HG03064 (cell line): ENCODE data around the gene RBM42.
"Not testable (repeated sequence)": the region's sequence is repeated elsewhere in the genome, so short reads cannot be mapped to it uniquely, and the experiment has no call there.

ENCODE experiments used
- ATAC-seq: cut with Tn5 transposase; IDR thresholded peaks from one replicate; pipeline ENCODE4 v1.9.1; 2021; ENCODE audit warnings: low read depth; ENCODE audit not compliant: unreplicated experiment

Gene RBM42, protein sequence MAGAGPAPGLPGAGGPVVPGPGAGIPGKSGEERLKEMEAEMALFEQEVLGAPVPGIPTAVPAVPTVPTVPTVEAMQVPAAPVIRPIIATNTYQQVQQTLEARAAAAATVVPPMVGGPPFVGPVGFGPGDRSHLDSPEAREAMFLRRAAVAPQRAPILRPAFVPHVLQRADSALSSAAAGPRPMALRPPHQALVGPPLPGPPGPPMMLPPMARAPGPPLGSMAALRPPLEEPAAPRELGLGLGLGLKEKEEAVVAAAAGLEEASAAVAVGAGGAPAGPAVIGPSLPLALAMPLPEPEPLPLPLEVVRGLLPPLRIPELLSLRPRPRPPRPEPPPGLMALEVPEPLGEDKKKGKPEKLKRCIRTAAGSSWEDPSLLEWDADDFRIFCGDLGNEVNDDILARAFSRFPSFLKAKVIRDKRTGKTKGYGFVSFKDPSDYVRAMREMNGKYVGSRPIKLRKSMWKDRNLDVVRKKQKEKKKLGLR

DNA sequence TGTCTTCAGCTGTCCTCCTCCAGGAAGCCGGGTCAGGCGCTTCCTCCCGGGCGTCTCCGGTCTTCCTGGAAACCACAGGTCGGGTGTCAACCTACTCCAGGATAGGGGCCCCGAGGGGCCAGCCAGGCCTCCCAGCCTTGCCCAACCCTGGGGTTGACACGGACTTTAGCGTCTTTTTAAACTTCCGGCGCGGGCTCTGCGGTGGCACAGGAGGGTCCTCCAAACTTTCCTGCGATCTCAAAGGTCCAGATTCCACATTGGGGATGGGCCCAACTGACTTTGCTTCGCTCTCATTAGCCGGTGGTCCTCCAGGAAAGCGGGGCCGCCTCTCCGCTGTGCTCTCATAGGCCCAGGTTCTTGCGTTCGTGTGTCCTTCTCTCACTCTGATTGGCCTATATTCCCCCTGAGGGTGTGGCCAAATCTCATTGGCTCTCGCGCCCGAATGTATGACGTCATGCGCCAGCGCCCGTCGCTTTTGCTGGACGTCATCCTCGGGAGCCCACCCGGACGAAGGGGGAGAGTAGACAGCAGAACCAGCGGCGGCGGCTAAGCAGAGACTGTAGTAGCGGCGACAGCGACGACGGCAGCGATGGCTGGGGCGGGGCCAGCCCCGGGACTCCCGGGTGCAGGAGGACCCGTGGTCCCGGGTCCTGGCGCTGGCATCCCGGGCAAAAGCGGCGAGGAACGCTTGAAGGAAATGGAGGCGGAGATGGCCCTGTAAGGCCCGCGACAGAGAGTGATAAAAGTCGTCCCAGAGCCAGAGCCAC is at the start of gene RBM42:
Gene RBM42, plus strand, starts transcription at position 472 of the 767 bp plus-strand sequence. Its CDS starts 118 bp downstream, at position 590.
- peak; percentile 82 for ATAC-seq

DNA sequence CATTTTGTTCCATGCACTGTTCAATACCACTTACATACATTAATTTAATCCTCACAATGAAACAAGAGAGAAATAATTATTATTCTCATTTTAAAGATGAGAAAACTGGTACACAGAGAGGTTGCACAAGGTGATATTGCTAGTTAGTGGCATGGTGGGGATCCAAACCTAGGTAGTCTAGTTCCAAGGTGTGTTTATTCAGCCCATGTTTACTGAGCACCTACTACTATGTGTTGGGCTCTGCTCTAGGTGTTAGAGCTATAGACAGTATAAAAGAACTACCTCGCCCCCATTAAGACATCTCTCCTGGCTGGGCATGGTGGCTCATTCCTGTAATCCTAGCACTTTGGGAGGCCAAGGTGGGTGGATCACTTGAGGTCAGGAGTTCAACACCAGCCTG is 46.1 kb upstream of the RBM42 start:
- no peak for ATAC-seq

DNA sequence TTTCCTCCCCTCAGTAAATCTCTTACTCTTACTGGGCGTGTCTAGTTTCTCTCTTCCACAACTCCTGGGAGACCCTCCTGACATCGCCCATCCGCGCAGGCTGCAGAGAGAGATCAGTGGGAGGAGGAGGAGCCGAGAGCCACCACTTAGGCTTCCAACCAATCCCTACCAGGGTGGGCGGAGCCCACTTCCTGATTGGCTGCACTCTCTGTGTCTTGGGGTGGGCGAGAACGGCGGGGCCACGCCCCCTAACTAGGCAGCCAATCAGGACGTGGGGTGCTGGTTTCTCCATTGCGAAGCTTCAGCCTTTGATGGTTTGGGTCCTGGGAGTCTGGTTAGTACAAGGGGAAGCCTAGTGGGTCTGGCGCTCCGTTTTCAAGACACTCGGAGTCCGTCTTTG is 43.0 kb upstream of the RBM42 start, which contains the start of gene PMIS2:
Gene PMIS2, plus strand, starts transcription at position 326 of the 400 bp plus-strand sequence. CDS start 87 bp downstream, outside the sequence.
- ATAC-seq: no peak

DNA sequence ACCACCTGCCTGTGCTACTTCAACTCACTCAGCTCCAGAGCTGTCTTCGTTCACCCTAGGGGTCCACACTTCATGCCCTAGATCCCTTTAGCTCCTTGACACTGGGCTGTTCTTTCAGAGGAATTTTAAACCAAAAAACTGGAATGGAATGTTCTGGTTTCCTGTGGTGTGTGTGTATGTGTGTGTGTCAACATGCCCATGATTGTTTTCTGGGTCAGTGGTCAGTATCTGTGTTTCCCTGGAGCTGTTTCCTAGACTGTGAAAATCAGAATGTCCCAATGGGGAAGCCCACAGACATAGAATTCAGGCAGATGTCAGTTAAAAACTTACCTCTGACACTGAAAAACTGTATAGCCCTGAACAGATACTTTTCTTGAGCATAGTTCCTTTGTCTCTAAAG is 41.5 kb upstream of the RBM42 start:
- no peak for ATAC-seq

DNA sequence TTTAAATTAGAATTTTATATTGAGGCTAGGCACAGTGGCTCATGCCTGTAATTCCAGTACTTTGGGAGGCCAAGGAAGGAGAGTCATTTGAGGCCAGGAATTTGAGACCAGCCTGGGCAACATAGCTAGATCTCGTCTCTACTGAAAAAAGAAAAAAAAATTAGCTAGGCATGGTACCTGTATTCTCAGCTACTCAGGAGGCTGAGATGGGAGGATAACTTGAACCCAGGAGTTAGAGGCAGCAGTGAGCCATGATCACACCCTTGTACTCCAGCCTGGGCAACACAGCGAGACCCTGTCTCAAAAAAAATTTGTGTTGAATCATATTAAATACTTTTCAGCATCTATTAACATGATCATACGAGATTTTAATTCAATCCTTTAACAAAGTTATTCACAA is 38.0 kb upstream of the RBM42 start:
- ATAC-seq: no peak

DNA sequence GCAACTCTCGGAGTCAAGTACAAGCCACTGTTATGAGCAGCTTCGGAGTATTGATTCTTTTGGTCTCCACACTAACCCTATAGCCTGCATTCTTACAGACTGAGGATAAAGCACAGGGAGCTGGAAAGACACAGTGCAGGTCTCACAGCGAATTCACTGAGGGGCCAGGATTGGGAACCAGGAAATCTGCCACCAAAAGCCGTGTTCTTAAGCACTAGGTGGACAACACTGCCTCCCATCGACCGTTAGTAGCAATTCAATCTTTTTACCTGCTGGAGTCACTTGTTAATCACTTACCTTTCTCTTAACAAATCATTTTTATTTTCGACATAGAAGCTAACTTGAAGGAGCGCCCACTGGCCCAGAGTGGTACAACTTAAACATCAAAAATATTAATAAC is 36.6 kb upstream of the RBM42 start:
- ATAC-seq: no peak

DNA sequence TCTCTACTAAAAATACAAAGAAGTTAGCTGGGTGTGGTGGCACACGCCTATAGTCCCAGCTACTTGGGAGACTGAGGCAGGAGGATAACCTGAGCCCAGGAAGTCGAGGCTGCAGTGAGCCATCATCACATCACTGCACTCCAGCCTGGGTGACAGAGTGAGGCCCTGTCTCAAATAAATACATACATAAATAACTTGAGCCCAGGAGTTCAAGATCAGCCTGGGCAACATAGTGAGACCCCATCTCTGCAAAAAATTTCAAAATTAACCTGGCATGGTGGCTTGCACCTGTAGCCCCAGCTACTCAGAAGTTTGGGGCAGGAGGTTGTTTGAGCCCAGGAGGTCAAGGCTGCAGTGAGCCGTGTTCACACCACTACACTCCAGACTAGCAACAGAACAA is 33.8 kb upstream of the RBM42 start:
- not testable (repeated sequence) for ATAC-seq

DNA sequence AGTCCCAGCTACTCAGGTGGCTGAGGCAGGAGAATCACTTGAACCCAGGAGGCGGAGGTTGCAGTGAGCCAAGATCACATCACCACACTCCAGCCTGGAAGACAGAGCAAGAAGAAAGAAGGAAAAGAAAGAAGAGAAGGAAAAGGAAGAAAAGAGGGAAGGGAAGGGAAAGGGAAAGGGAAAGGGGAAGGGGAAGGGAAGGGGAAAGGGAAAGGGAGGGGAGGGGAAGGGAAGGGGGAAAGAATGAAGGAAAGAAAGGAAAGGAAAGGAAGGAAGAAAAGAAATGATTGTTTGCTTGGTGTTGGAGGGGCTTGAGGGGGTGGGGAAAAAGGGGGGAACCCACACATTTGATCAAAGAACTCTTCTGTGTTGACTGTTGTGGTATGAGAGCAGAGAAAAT is 32.9 kb upstream of the RBM42 start:
- no peak for ATAC-seq

DNA sequence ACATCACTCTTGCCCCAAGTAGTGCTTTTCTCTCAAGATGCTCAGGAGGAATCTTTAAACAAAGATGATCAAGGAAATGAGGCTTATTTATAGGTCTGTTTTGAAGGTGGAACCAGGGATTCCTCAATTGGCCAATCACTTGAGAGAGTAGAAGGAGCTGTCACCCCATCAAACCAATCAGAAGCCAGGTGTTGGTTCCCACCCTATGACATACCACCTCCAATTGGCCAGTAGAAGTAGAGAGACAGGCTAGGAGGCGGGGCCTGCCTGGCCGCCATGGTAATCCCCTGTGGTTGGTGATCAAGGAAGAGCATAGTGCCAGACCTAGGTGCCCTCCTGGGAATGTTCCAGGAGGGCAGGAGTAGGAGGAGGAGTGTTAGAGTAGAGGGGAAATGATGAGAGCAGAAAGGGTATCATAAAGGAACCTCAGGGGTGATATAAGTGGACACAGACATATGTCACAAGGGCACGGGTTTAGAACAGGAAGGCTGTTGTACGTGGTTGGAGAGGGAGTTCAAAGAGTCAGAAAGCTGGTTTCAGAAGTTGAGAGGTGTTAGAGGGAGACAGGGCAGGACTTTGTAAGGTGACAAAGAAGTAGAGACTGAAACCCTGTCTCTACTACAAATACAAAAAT is 32.4 kb upstream of the RBM42 start:
- peak; percentile 67 for ATAC-seq

DNA sequence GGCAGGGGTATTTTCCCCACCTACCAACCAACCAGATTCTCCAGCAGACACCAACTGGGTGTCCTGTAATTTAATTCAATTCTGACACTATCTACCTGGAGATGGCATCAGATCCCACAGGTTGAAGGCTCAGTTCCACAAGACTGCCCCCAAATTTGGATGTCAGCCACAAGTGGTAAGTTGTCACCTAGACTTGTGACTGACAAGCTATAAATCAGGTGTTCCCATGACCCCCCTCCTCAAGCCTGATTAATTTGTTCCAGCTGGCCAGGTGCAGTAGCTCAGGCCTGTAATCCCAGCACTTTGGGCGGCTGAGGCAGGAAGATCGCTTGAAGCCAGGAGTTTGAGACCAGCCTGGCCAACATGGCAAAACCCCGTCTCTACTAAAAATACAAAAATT is 26.9 kb upstream of the RBM42 start:
- no peak for ATAC-seq

DNA sequence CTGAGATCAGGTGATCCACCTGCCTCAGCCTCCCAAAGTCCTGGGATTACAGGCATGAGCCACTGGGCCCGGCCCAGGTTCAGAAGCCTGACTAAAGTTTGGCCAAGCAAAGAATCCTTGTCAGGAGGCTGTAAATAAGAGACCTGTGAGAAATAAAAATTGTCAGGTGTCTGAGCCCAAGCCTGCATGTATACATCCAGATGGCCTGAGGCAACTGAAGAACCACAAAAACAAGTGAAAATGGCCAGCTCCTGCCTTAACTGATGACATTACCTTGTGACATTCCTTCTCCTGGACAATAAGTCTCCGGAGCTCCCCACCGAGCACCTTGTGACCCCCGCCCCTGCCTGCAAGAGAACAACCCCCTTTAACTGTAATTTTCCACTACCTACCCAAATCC is 24.4 kb upstream of the RBM42 start:
- ATAC-seq: not testable (repeated sequence)

DNA sequence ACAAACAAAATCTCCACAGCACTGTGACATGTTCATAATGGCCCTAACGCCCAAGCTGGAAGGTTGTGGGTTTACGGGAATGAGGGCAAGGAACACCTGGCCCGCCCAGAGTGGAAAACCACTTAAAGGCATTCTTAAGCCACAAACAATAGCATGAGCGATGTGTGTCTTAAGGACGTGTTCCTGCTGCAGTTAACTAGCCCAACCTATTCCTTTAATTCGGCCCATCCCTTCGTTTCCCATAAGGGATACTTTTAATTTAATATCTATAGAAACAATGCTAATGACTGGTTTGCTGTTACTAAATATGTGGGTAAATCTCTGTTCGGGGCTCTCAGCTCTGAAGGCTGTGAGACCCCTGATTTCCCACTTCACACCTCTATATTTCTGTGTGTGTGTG is 21.7 kb upstream of the RBM42 start:
- not testable (repeated sequence) for ATAC-seq

DNA sequence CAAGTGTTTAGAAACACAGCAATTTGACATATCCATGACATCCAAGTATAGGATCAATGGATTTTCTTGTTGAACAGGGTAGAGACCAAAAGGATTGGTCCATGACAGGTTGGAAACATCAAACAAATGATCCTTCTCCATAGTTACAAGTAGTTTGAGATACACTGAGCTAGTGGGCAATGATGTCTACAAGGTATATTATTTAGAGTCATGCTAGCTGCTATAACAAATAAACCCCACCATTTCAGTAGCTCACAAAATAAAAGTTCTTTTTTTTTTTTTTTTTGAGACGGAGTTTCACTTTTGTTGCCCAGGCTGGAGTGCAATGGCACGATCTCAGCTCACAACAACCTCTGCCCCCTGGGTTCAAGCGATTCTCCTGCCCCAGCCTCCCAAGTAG is 21.2 kb upstream of the RBM42 start:
- ATAC-seq: no peak

DNA sequence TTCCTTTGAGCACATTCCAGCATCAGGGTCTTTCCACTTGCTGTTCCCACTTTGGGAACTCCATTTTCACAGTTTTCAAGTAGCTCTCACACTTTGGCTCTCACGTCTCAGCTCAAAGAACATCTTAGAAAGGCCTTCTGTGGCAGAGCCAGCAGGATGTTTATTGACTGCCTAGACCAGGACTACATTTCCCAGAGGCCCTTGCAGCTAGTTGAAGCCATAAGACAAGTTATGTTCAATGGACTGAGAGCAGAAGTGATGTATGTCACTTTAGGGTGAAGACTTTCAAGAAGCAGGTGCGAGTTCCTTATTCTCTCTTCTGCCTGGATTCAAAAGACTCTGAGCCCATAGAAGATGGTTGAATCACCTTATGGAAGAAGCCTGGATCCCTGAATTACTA is 20.6 kb upstream of the RBM42 start:
- ATAC-seq: no peak

DNA sequence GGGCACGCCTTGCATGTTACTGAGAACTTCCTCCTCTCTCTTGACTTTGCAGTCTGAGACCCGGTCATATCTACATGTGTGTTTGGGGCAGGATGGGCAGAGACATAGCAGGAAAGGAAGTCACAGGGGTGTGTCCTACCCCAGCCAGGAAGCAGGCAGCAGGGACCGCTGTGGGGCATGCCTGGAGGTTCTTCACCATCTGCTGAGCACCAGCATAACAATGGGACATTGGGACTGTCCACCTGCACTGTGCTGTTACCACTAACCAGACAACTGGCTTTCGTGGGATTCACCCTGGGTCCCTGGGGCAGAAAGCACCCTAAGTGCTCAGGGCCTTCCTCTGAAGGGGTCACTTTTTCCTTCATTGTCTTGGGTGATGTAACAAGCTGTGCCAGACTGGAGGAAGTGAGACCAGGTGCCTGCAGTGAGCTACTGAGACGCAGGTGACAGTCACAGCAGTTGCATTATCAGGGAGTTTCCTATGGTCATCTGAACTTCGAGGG is 18.9 kb upstream of the RBM42 start:
- no peak for ATAC-seq

DNA sequence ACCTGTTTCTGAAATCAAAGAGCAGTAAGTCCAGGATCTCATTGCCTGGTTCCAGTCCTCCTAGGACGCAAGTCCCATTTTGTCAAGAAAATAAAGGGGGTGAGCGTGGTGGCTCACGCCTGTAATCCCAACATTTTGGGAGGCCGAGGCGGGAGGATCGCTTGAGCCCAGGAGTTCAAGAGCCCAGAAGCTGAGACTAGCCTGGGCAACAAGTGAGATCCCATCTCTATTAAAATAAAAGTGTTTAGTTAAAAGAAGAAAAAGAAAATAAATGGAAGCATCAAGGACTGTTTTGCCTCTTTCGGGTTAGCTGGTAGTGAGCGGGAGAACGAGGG is 16.6 kb upstream of the RBM42 start:
- ATAC-seq: no peak

DNA sequence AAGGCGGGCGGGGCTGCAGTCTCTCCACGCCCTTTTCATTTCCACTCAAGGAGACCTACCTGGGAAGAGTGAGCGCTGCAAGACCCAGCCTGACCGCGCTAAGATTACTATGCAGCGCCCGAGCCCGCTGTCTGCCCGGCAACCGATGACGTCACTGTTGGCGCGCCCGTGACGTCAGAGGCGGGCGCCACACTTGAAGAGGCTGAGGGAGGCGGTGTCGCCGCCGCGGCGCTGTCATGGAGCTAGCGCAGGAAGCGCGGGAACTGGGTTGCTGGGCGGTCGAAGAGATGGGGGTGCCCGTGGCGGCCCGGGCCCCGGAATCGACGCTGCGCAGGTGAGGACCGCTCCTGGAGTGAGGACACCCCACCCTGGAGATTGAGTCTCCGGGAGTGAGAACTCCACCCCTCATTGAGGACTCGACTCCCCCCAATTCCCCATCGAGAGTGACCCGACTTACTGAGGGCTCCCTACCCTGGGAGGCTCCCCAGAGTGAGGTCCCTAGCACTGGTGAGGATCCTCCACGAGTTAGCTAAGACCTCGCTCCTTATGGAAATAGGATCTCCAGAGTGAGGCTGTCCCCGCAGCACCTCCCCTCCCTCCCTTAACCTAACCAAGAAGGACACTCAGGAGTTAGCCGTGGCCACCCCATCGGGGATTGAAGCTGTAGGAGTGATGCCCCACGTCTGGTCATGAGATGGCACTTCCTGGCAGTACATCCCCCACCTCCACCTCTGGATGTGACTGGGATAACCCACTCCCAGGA is 16.1 kb upstream of the RBM42 start, which contains the start of gene HAUS5:
Gene HAUS5, plus strand, starts transcription at position 177 of the 763 bp plus-strand sequence. Its CDS starts 60 bp downstream, at position 237.
- ATAC-seq: peak; percentile 59

DNA sequence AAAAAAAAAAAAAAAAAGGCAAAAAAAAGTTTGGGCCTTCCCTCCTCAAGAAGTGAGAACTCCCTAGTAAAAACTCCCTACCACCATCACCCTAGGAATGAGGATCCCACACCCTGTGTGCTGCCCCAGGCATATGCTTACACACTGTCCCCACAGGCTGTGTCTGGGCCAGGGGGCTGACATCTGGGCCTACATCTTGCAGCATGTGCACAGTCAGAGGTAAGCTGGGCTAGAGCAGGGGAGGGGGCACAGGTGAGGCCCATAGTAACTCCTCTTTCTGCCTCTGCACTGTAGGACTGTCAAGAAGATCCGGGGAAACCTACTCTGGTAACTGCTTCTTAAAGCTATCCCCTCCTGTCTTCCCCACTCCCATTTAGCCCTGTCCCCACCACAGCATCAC is 15.3 kb upstream of the RBM42 start:
- ATAC-seq: no peak

DNA sequence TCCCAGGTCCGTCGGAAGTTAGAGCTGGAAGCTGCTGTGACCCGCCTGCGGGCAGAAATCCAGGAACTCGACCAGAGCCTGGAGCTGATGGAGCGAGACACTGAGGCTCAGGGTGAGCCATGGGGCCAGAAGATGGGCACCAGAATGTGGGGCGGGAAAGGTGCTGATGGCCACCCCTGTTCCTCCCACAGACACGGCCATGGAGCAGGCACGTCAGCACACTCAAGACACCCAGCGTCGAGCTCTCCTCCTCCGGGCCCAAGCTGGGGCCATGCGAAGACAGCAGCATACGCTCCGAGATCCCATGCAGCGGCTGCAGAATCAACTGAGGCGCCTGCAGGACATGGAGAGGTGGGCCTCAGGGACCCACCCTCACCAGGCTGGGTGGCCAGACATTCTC is 13.8 kb upstream of the RBM42 start:
- no peak for ATAC-seq

DNA sequence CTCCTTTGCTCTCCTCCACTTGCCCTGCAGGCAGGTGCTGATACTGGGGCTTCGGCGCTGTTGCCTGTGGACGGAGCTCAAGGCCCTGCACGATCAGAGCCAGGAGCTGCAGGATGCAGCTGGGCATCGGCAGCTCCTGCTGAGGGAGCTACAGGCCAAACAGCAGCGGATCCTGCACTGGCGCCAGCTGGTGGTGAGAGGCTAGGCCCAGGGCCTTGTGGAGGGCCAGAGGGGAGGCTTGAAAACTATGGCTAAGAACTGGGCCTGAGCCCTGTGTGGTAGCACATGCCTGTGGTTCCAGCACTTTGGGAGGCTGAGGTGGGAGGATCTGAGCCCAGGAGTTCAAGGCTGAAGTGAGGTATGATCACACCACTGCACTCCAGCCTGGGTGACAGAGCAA is 10.0 kb upstream of the RBM42 start:
- ATAC-seq: no peak
